CD4-positive, alpha-beta T cell treated with Interleukin-10 for 1 hour (primary cell): ENCODE results near the gene NXPE4.
"Not testable (repeated sequence)": the region's sequence is repeated elsewhere in the genome, so short reads cannot be mapped to it uniquely, and the experiment has no call there.

ENCODE experiments used
- DNase-seq: peaks from one replicate; pipeline ENCODE4 v3.0.0-alpha.2; 2020

NXPE4 gene

GRCh38 chr11:114595571-114595970 lies at the start of gene NXPE4:
TSS of gene NXPE4 (minus strand) at chr11:114595786. CDS start at chr11:114594759, 1,027 bp downstream.
- no peak for DNase-seq

- not testable (repeated sequence) for DNase-seq
Observed at GRCh38 chr11:114639440-114639839, 43.9 kb upstream of the NXPE4 start.

- DNase-seq, result not testable (repeated sequence)
Observed at GRCh38 chr11:114631445-114631965, 35.9 kb upstream of the NXPE4 start.

DNA sequence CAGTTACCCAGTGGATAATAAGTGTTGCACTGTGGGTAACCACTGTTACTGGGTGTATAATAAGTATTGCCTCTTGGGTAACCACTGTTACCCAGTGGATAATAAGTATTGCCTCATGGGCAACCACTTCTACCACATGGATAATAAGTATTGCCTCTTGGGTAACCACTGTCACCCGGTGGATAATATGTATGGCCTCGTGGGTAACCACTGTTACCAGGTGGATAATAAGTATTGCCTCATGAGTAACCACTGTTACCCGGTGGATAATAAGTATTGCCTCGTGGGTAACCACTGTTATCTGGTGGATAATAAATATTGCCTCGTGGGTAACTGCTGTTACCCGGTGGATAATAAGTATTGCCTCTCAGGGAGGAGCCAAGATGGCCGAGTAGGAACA lies 29.7 kb upstream of the NXPE4 start:
- DNase-seq, result no peak

DNA sequence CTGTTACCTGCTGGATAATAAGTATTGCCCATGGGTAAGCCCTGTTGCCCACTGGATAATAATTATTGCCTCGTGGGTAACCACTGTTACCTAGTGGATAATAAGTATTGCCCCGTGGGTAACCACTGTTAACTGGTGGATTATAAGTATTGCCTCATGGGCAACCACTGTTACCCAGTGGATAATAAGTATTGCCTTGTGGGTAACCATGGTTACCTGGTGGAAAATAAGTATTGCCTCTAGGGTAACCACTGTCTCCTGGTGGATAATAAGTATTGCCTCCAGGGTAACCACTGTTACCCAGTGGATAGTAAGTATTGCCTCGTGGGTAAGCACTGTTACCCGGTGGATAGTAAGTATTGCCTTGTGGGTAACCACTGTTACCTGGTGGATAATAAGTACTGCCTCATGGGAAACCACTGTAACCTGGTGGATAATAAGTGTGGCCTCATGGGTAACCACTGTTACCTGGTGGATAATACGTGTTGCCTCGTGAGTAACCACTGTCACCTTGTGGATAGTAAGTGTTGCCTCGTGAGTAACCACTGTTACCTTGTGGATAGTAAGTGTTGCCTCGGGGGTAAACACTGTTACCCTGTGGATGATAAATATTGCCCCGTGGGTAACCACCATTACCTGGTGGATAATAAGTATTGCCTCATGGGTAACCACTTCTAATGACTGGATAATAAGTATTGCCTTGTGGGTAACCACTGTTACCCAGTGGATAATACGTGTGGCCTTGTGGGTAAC lies 29.0 kb upstream of the NXPE4 start:
- no peak for DNase-seq

- DNase-seq, result no peak
Observed at GRCh38 chr11:114623720-114624119, 28.1 kb upstream of the NXPE4 start.

DNA sequence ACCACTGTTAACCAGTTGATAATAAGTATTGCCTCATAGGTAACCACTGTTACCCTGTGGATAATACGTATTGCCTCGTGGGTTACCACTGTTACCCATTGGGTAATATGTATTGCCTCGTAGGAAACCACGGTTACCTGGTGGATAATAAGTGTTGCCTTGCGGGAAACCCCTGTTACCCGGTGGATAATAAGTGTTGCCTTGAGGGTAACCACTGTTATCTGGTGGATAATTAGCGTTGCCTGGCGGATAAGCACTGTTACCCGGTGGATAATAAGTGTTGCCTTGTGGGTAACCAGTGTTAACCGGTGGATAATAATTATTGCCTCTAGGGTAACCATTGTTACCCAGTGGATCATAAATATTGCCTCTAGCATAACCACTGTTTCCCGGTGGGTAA lies 27.3 kb upstream of the NXPE4 start:
- no peak for DNase-seq

GRCh38 chr11:114621950-114622809 lies 26.6 kb upstream of the NXPE4 start:
- DNase-seq, result no peak

DNA sequence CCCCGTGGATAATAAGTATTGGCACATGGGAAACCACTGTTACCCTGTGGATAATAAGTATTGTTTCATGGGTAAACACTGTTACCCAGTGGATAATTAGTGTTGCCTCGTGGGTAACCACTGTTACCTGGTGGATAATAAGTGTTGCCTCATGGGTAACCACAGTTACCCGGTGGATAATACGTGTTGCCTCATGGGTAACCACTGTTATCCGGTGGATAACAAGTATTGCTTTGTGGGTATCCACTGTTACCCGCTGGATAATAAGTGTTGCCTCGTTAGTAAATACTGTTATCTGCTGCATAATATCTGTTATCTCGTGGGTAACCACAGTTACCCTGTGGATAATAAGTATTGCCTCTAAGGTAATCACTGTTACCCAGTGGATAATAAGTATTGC lies 25.5 kb upstream of the NXPE4 start:
- no peak for DNase-seq

DNA sequence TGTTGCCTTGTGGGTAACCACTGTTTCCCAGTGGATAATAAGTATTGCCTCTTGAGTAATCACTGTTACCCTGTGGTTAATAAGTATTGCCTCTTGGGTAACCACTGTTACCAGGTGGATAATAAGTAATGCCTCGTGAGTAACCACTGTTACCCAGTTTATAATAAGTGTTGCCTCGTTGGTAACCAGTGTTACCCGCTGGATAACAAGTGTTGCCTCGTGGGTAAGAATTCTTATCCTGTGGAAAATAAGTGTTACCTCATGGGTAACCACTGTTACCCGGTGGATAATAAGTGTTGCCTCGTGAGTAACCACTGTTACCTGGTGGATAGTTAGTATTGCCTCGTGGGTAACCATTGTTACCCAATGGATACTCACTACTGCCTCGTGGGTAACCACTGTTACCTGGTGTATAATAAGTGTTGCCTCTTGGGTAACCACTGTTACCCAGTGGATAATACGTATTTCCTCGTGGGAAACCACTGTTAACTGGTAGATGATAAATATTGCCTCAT lies 24.1 kb upstream of the NXPE4 start:
- no peak for DNase-seq

- no peak for DNase-seq
Observed at GRCh38 chr11:114618139-114618538, 22.6 kb upstream of the NXPE4 start.

DNA sequence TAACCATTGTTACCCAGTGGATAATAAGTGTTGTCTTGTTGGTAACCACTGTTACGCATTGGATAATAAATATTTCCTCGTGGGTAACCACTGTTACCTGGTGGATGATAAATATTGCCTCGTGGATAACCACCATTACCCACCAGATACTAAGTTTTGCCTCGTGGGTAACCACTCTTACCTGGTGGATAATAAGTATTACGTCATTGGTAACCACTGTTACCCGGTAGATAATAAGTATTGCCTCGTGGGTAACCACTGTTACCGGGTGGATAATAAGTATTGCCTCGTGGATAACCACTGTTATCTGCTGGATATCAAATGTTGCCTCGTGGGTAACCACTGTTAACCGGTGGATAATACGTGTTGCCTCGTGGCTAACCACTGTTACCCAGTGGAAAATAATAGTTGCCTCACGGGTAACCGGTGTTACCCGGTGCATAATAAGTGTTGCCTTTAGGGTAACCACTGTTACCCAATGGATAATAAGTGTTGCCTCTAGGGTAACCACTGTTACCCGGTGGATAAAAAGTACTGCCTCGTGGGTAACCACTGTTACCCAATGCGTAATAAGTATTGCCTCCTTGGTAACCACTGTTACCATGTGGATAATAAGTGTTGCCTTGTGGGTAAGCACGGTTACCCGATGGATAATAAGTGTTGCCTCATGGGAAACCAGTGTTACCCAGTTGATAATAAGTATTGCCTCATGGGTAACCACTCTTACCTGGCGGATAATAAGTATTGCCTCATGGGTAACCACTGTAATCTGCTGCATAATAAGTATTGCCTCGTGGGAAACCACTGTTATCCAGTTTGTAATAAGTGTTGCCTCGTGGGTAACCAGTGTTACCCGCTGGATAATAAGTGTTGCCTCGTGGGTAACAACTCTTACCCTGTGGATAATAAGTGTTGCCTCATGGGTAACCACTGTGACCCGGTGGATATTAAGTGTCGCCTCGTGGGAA lies 21.9 kb upstream of the NXPE4 start:
- no peak for DNase-seq

DNA sequence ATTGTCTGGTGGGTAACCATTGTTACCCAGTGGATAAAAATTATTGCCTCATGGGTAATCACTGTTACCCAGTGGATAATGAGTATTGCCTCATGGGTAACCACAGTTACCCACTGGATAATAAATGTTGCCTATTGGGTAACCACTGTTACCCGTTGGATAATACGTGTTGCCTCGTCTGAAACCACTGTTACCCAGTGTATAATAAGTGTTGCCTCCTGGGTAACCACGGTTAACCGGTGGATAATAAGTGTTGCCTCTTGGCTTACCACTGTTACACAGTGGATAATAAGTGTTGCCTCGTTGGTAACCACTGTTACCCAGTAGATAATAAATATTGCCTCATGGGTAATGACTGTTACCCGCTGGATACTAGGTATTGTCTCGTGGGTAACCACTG lies 20.9 kb upstream of the NXPE4 start:
- DNase-seq, result no peak

- DNase-seq, result no peak
Observed at GRCh38 chr11:114615448-114616361, 20.1 kb upstream of the NXPE4 start.

DNA sequence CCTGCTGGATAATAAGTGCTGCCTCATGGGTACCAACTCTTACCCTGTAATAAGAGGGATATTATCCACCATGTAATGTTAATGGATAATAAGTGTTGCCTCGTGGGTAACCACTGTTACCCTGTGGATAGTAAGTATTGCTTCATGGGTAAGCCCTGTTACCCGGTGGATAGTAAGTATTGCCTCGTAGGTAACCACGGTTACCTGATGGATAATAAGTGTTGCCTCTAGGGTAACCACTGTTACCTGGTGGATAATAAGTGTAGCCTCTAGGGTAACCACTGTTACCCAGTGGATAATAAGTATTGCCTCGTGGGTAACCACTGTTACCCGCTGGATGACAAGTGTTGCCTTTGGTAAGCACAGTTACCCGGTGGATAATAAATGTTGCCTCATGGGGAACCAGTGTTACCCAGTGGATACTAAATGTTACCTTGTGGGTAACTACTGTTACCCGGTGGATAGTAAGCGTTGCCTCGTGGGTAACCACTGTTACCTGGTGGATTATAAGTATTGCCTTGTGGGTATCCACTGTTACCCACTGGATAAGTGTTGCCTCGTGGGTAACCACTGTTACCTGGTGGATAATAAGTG lies 18.6 kb upstream of the NXPE4 start:
- no peak for DNase-seq

DNA sequence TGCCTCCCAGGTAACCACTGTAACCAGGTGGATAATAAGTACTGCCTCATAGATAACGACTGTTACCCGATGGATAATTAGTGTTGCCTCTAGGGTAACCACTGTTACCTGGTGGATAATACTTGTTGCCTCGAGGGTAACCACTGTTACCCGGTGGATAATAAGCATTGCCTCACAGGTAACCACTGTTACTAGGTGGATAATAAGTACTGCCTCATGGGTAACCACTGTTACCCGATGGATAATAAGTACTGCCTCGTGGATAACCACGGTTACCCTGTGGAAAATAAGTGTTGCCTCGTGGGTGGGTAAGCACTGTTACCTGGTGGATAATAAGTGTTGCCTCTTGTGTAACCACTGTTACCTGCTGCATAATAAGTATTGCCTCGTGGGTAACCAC lies 17.5 kb upstream of the NXPE4 start:
- DNase-seq, result not testable (repeated sequence)

DNA sequence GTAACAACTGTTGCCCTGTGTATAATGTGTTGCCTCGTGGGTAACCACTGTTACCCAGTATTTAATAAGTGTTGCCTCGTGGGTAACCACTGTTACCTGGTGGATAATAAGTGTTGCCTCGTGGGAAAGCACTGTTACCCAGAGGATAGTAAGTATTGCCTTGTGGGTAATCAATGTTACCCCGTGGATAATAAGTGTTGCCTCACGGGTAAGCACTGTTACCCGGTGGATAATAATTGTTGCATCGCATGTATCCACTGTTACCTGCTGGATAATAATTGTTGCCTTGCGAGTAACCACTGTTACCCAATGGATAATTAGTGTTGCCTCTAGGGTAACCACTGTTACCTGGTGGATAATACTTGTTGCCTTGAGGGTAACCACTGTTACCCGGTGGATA lies 17.1 kb upstream of the NXPE4 start:
- no peak for DNase-seq

DNA sequence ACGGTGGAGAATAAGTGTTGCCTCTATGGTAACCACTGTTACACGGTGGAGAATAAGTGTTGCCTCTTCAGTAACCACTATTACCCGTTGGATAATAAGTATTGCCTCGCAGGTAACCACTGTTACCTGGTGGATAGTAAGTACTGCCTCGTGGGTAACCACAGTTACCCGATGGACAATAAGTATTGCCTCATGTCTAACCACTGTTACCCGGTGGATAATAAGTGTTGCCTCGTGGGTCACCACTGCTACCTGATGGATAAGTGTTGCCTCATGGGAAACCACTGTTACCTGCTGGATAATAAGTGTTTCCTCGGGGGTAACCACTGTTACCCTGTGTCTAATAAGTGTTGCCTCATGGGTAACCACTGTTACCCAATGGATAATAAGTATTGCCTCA lies 16.6 kb upstream of the NXPE4 start:
- DNase-seq, result not testable (repeated sequence)

- no peak for DNase-seq
Observed at GRCh38 chr11:114610984-114611944, 15.7 kb upstream of the NXPE4 start.

GRCh38 chr11:114610550-114610949 lies 15.0 kb upstream of the NXPE4 start:
- no peak for DNase-seq
